NT2/D1 (cell line): ENCODE measurements around the gene UMAD1.

Experiments
- SUZ12 ChIP-seq: IDR thresholded peaks from 2 replicates; pipeline ENCODE4 v1.6.1; 2011; ENCODE audit not compliant: insufficient read length, insufficient read depth; ENCODE audit errors: extremely low read depth
- YY1 ChIP-seq: IDR thresholded peaks from 2 replicates; pipeline ENCODE4 v1.6.1; 2011; ENCODE audit not compliant: insufficient read length, insufficient read depth
- ZNF274 ChIP-seq: IDR thresholded peaks from 2 replicates; pipeline ENCODE4 v1.6.1; 2011; ENCODE audit warnings: mild to moderate bottlenecking, low read depth, low read length

- TF ChIP-seq ZNF274 (no peak), SUZ12 (no peak), YY1 (no peak)
These were observed 211.4 kb downstream of the UMAD1 start for GRCh38 chr7:7851991-7852390.
